Measurements from ENCODE around the gene BRSK2. TPM values are rescaled to one million over a fixed set of nuclear protein-coding genes. Genes with fewer than 3 reads are reported as not detected.

BRSK2 gene
- total RNA-seq, 4 donors from 2014 or later: 0.24 to 0.81 TPM; not detected in 2

DNA sequence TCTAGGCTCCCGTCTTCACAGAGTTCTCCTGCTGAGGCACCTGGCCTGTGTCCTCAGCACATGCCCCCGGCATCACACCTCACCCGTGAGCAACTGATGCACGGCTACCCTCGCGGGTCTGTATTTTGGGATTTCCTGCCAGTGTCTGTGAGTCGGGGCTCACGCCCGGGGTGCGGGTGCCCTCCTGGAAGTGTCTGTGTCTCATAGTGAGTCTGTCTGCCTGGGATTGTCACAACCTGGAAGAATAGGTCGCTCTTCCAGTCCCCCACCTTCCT, 11.4 kb downstream of the BRSK2 start:
- TF ChIP-seq, protein P1, sequence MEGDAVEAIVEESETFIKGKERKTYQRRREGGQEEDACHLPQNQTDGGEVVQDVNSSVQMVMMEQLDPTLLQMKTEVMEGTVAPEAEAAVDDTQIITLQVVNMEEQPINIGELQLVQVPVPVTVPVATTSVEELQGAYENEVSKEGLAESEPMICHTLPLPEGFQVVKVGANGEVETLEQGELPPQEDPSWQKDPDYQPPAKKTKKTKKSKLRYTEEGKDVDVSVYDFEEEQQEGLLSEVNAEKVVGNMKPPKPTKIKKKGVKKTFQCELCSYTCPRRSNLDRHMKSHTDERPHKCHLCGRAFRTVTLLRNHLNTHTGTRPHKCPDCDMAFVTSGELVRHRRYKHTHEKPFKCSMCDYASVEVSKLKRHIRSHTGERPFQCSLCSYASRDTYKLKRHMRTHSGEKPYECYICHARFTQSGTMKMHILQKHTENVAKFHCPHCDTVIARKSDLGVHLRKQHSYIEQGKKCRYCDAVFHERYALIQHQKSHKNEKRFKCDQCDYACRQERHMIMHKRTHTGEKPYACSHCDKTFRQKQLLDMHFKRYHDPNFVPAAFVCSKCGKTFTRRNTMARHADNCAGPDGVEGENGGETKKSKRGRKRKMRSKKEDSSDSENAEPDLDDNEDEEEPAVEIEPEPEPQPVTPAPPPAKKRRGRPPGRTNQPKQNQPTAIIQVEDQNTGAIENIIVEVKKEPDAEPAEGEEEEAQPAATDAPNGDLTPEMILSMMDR (IDR thresholded peaks at IDR 0.05 in 4 of 5, conservative IDR thresholded peaks at IDR 0.05 in 1 of 5): no peak
- TF ChIP-seq POLR2A (IDR thresholded peaks at IDR 0.05): no peak
- no peak overlapping the region for H3K27ac ChIP-seq
- H3K36me3 ChIP-seq: no peaks in the 10 kb centered on the region
- intact Hi-C loops (cut with DNase I; ENCODE audit: low total_unique reads) (no loop called here), in situ Hi-C loops (cut with MboI; ENCODE audit: low sequenced_read_pairs in 4 of 4) (no loop called here)
- H3K9me3 ChIP-seq: no peaks in the 10 kb centered on the region
- H3K4me3 ChIP-seq: no peak overlapping the region
- no peak for ATAC-seq
- no peak for DNase-seq
- H3K4me1 ChIP-seq: no peaks in the 10 kb centered on the region
- peaks cover 0 to 21% (median 6%) of the 10 kb centered on the region in 3 donors for H3K27me3 ChIP-seq

- peaks cover 0 to 21% (median 6%) of the 10 kb centered on the region in 3 donors for H3K27me3 ChIP-seq
- DNase-seq (no peak), ATAC-seq (peak in 1 of 2 donors; percentile 39)
- intact Hi-C loops (cut with DNase I; ENCODE audit: low total_unique reads): no loop called here
- no peaks in the 10 kb centered on the region for H3K36me3 ChIP-seq
- H3K9me3 ChIP-seq: no peaks in the 10 kb centered on the region
- no peak overlapping the region for H3K27ac ChIP-seq
- TF ChIP-seq, protein P1 (IDR thresholded peaks at IDR 0.05 in 4 of 5, conservative IDR thresholded peaks at IDR 0.05 in 1 of 5): no peak
- no peak for TF ChIP-seq POLR2A (IDR thresholded peaks at IDR 0.05)
- H3K4me1 ChIP-seq: no peaks in the 10 kb centered on the region
- in situ Hi-C loops (cut with MboI; ENCODE audit: low sequenced_read_pairs in 4 of 4): no loop called here
- no peak overlapping the region for H3K4me3 ChIP-seq
Measured at GRCh38 chr11:1401656-1402221, 12.0 kb downstream of the BRSK2 start.

- intact Hi-C loops (cut with DNase I; ENCODE audit: low total_unique reads) (no loop called here), in situ Hi-C loops (cut with MboI; ENCODE audit: low sequenced_read_pairs in 4 of 4) (no loop called here)
- ATAC-seq: no peak
- peaks cover 0 to 21% (median 6%) of the 10 kb centered on the region in 3 donors for H3K27me3 ChIP-seq
- no peak overlapping the region for H3K27ac ChIP-seq
- no peak overlapping the region for H3K4me3 ChIP-seq
- DNase-seq: no peak
- H3K4me1 ChIP-seq: no peaks in the 10 kb centered on the region
- H3K36me3 ChIP-seq: no peaks in the 10 kb centered on the region
- no peaks in the 10 kb centered on the region for H3K9me3 ChIP-seq
- TF ChIP-seq, protein P1 (IDR thresholded peaks at IDR 0.05 in 4 of 5, conservative IDR thresholded peaks at IDR 0.05 in 1 of 5): no peak
- TF ChIP-seq POLR2A (IDR thresholded peaks at IDR 0.05): no peak
Measured at GRCh38 chr11:1402355-1403077, 12.8 kb downstream of the BRSK2 start.

GRCh38 chr11:1403078-1403620, 13.4 kb downstream of the BRSK2 start:
- Histone ChIP-seq H3K4me3 (no peak overlapping the region), H3K4me1 (no peaks in the 10 kb centered on the region), H3K9me3 (no peaks in the 10 kb centered on the region), H3K36me3 (no peaks in the 10 kb centered on the region), H3K27me3 (peaks cover 0 to 20% (median 2%) of the 10 kb centered on the region in 3 donors), H3K27ac (no peak overlapping the region)
- intact Hi-C loops (cut with DNase I; ENCODE audit: low total_unique reads): no loop called here
- DNase-seq: no peak
- in situ Hi-C loops (cut with MboI; ENCODE audit: low sequenced_read_pairs in 4 of 4): no loop called here
- no peak for TF ChIP-seq POLR2A (IDR thresholded peaks at IDR 0.05)
- TF ChIP-seq, protein P1 (IDR thresholded peaks at IDR 0.05 in 4 of 5, conservative IDR thresholded peaks at IDR 0.05 in 1 of 5): no peak
- no peak for ATAC-seq
